ENCODE results near the gene CACNA2D3. TPM values are rescaled to one million over a fixed set of nuclear protein-coding genes. Genes with fewer than 3 reads are reported as not detected.
"Not testable (repeated sequence)": the region's sequence is repeated elsewhere in the genome, so short reads cannot be mapped to it uniquely, and the experiment has no call there.

CACNA2D3 gene
- total and polyA plus RNA-seq, 7 experiments from 2014 or later = 0.27 to 4.1 TPM; not detected in 5

DNA sequence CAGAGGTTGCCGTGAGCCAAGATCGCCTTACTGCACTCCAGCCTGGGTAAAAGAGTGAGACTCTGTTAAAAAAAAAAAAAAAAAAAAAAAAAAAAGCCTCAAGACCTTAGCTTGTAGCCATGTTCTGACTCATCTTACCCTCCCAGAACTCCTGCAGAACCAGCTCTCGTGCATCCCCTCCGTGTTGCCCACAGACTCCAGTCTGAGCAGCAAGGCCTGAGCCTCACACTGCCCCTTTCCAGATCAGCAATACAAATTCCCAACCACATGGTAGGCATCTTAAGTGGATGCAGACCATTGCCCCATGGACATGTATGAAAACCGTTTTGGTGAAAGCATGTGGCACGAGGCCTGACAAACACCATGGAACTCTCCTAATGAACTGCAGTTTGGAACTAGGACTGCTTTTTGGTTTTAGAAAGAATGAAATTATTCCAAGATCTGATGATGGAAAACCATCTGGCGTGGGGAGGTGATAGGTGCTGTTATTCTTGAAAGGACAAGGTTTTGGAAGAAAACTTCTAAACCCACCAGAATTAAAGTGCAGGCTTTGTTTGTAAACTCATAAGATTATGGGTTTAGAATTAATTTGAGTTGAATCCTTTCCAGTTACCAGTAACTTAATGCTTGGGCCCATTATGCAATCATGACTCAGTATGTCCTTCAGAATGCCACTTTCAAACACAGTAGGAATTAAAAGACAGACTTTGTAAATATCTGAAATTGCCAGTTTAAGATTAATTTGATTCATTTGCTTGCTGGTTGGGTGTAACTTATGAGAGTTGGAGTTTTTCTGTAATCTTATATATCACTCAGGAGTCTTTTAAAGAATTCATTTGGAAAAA, 969.3 kb downstream of the CACNA2D3 start:
- CTCF ChIA-PET = no interaction called here
- no peaks in the 10 kb centered on the region for H3K36me3 Mint-ChIP-seq
- DNase-seq (no peak), ATAC-seq (no peak)
- H3K9me3 ChIP-seq (ENCODE audit: control insufficient read depth in 2 of 3, low read length in 3 of 3) = no peaks in the 10 kb centered on the region
- intact Hi-C loops (cut with micrococcal nuclease) = no loop called here
- no peak overlapping the region for H3K27ac ChIP-seq (ENCODE audit: low read depth, low read length)
- H3K4me3 ChIP-seq (ENCODE audit: low read length) = no peak overlapping the region
- H3K36me3 ChIP-seq (ENCODE audit: control insufficient read depth in 2 of 3, insufficient read depth in 3 of 3, low read length in 3 of 3) = no peaks in the 10 kb centered on the region
- peaks cover 0 to 8% (median 0%) of the 10 kb centered on the region in 7 donors for H3K4me1 Mint-ChIP-seq
- H3K27me3 Mint-ChIP-seq = peaks cover 0 to 12% (median 3%) of the 10 kb centered on the region in 5 donors
- H3K27me3 ChIP-seq (ENCODE audit: control insufficient read depth in 2 of 2, insufficient read depth in 2 of 2, low read length in 2 of 2) = no peaks in the 10 kb centered on the region
- no peak overlapping the region for H3K4me3 Mint-ChIP-seq
- peaks cover 0 to 14% (median 7%) of the 10 kb centered on the region in 11 donors for H3K9me3 Mint-ChIP-seq
- POLR2A ChIA-PET = interaction anchor here (0.5 kb wide), 1 partner anchor 12 kb away, joined by 4 read pairs; no protein-coding TSS in a partner anchor
- no peaks in the 10 kb centered on the region for H3K4me1 ChIP-seq (ENCODE audit: control insufficient read depth in 2 of 2, insufficient read depth in 2 of 2, low read length in 2 of 2)
- no peak overlapping the region for H3K27ac Mint-ChIP-seq

DNA sequence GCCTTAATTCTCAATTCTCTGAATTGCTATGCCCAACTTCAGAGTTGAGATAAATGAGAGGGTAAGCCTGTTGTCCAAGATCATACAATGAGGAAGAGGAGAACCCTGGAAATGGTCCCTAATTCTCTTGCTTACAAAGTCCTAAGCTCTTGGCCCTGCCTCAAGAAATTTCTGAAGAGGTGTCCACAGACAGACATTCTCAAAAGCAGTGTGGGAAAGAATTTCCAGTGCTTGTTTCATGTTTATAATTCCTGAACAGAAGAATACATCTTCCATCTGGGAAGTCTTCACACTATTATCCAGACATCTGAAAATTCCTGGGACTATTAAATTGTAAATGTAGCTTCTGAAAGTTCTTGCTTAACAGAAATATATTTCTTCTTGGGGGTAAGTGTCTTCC, 972.3 kb downstream of the CACNA2D3 start:
- Histone ChIP-seq H3K9me3 (ENCODE audit: control insufficient read depth in 2 of 3, low read length in 3 of 3) (no peaks in the 10 kb centered on the region), H3K27ac (ENCODE audit: low read depth, low read length) (no peak overlapping the region), H3K27me3 (ENCODE audit: control insufficient read depth in 2 of 2, insufficient read depth in 2 of 2, low read length in 2 of 2) (no peaks in the 10 kb centered on the region), H3K4me3 (ENCODE audit: low read length) (no peak overlapping the region), H3K4me1 (ENCODE audit: control insufficient read depth in 2 of 2, insufficient read depth in 2 of 2, low read length in 2 of 2) (no peaks in the 10 kb centered on the region), H3K36me3 (ENCODE audit: control insufficient read depth in 2 of 3, insufficient read depth in 3 of 3, low read length in 3 of 3) (no peaks in the 10 kb centered on the region)
- Mint-ChIP-seq H3K27ac (no peak overlapping the region), H3K9me3 (peaks cover 0 to 18% (median 6%) of the 10 kb centered on the region in 11 donors), H3K4me3 (no peak overlapping the region), H3K27me3 (peaks cover 0 to 4% (median 0%) of the 10 kb centered on the region in 5 donors), H3K36me3 (no peaks in the 10 kb centered on the region), H3K4me1 (no peaks in the 10 kb centered on the region)
- DNase-seq (no peak), ATAC-seq (no peak)
- POLR2A ChIA-PET = no interaction called here
- CTCF ChIA-PET = no interaction called here
- intact Hi-C loops (cut with micrococcal nuclease) = no loop called here

DNA sequence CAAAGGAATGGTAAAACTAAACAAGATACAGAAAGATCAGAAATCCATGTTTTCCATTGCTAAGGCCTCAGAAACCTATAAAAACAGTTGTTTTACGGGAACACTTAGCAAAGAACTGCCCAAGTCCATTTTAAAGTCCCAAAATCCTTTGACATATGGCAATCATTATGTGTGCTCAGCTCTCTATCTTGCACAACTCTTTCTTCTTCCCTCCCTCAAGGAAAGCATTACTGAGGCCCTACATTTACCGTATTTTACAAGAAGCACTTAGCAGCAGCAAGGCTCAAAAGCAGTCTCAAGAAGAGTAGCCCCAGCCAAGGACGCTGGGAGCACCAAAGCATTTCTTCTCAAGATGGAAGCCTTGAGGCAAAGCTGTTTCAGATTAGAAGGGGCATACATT, 975.1 kb downstream of the CACNA2D3 start:
- DNase-seq (no peak), ATAC-seq (no peak)
- Mint-ChIP-seq H3K27ac (no peak overlapping the region), H3K27me3 (peaks cover 0 to 4% (median 0%) of the 10 kb centered on the region in 5 donors), H3K4me1 (no peaks in the 10 kb centered on the region), H3K9me3 (peaks cover 0 to 23% (median 7%) of the 10 kb centered on the region in 11 donors), H3K4me3 (no peak overlapping the region), H3K36me3 (no peaks in the 10 kb centered on the region)
- intact Hi-C loops (cut with micrococcal nuclease) = no loop called here
- Histone ChIP-seq H3K4me3 (ENCODE audit: low read length) (no peak overlapping the region), H3K36me3 (ENCODE audit: control insufficient read depth in 2 of 3, insufficient read depth in 3 of 3, low read length in 3 of 3) (no peaks in the 10 kb centered on the region), H3K4me1 (ENCODE audit: control insufficient read depth in 2 of 2, insufficient read depth in 2 of 2, low read length in 2 of 2) (no peaks in the 10 kb centered on the region), H3K9me3 (ENCODE audit: control insufficient read depth in 2 of 3, low read length in 3 of 3) (no peaks in the 10 kb centered on the region), H3K27me3 (ENCODE audit: control insufficient read depth in 2 of 2, insufficient read depth in 2 of 2, low read length in 2 of 2) (no peaks in the 10 kb centered on the region), H3K27ac (ENCODE audit: low read depth, low read length) (no peak overlapping the region)
- ChIA-PET CTCF (no interaction called here), POLR2A (no interaction called here)

DNA sequence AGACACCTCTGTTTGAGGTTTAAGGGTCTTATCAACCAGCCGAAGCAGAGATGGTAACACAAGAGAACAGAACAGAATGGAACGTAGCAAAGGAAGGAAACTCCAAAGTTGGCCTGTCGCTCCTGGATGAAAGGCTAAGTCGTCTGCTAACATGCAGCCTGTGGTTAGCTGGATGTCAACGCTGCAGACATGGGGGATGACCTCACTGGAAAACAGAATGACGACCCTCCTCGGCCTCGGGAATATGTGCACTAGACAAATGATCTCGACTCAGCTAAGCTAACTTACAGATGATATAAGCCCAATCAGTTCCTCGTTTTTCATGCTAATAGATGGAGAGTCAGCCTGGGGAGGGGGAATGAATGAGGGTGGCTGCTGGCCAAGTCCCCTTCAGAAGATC, 983.3 kb downstream of the CACNA2D3 start:
- intact Hi-C loops (cut with micrococcal nuclease) = no loop called here
- no peaks in the 10 kb centered on the region for H3K36me3 ChIP-seq (ENCODE audit: control insufficient read depth in 2 of 3, insufficient read depth in 3 of 3, low read length in 3 of 3)
- H3K9me3 Mint-ChIP-seq = peaks cover 0 to 11% (median 6%) of the 10 kb centered on the region in 11 donors
- H3K27ac Mint-ChIP-seq = no peak overlapping the region
- H3K27ac ChIP-seq (ENCODE audit: low read depth, low read length) = no peak overlapping the region
- no peaks in the 10 kb centered on the region for H3K4me1 Mint-ChIP-seq
- ATAC-seq = no peak
- ChIA-PET POLR2A (no interaction called here), CTCF (no interaction called here)
- peaks cover 0 to 4% (median 0%) of the 10 kb centered on the region in 5 donors for H3K27me3 Mint-ChIP-seq
- no peak overlapping the region for H3K4me3 Mint-ChIP-seq
- H3K9me3 ChIP-seq (ENCODE audit: control insufficient read depth in 2 of 3, low read length in 3 of 3) = no peaks in the 10 kb centered on the region
- DNase-seq = no peak
- H3K36me3 Mint-ChIP-seq = no peaks in the 10 kb centered on the region
- H3K4me1 ChIP-seq (ENCODE audit: control insufficient read depth in 2 of 2, insufficient read depth in 2 of 2, low read length in 2 of 2) = no peaks in the 10 kb centered on the region
- H3K27me3 ChIP-seq (ENCODE audit: control insufficient read depth in 2 of 2, insufficient read depth in 2 of 2, low read length in 2 of 2) = no peaks in the 10 kb centered on the region
- H3K4me3 ChIP-seq (ENCODE audit: low read length) = no peak overlapping the region

DNA sequence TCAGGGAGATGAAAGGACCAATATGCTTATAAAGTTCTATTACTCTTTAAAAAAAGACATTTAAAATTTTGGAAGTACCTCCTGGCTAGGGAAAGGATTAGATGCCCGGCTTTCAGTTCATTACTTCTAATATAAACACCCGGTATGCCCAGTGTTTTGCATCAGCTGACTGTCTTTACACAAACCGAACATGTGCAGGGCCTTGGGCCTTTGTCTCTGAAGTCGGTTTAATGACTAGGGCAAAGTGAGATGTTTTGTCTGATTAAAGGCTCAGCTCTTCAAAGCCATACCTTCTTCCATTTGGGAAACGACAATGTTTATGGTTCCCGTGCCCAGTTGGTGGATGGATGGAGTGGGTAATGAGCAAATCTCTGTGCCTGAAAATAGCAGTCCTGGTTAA, 984.8 kb downstream of the CACNA2D3 start:
- Histone ChIP-seq H3K9me3 (ENCODE audit: control insufficient read depth in 2 of 3, low read length in 3 of 3) (no peaks in the 10 kb centered on the region), H3K4me3 (ENCODE audit: low read length) (no peak overlapping the region), H3K27ac (ENCODE audit: low read depth, low read length) (no peak overlapping the region), H3K4me1 (ENCODE audit: control insufficient read depth in 2 of 2, insufficient read depth in 2 of 2, low read length in 2 of 2) (no peaks in the 10 kb centered on the region), H3K27me3 (ENCODE audit: control insufficient read depth in 2 of 2, insufficient read depth in 2 of 2, low read length in 2 of 2) (no peaks in the 10 kb centered on the region), H3K36me3 (ENCODE audit: control insufficient read depth in 2 of 3, insufficient read depth in 3 of 3, low read length in 3 of 3) (no peaks in the 10 kb centered on the region)
- no peak overlapping the region for H3K4me3 Mint-ChIP-seq
- ATAC-seq (no peak), DNase-seq (no peak)
- peaks cover 0 to 11% (median 3%) of the 10 kb centered on the region in 11 donors for H3K9me3 Mint-ChIP-seq
- no peak overlapping the region for H3K27ac Mint-ChIP-seq
- H3K36me3 Mint-ChIP-seq = no peaks in the 10 kb centered on the region
- H3K4me1 Mint-ChIP-seq = no peaks in the 10 kb centered on the region
- POLR2A ChIA-PET = no interaction called here
- CTCF ChIA-PET = no interaction called here
- H3K27me3 Mint-ChIP-seq = peaks cover 0 to 4% (median 0%) of the 10 kb centered on the region in 5 donors
- intact Hi-C loops (cut with micrococcal nuclease) = no loop called here

DNA sequence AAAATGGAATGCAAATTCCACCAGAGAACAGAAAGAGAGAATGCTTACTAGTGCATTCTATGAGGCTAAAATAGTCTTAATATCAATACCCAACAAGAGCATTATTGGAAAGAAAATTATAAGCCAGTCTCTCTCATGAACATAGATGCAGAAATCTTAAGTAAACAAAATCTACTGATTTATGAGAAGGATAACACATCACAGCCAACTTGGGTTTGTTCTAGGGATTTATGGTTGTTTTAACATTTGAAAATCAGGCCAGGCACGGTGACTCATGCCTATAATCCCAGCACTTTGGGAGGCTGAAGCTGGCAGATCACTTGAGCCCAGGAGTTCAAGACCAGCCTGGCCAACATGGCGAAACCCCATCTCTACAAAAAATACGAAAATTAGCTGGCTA, 989.6 kb downstream of the CACNA2D3 start:
- H3K4me3 Mint-ChIP-seq; H3K36me3 Mint-ChIP-seq; CTCF ChIA-PET; H3K4me3 ChIP-seq (ENCODE audit: low read length); POLR2A ChIA-PET; DNase-seq; H3K27ac ChIP-seq (ENCODE audit: low read depth, low read length); H3K27me3 Mint-ChIP-seq; H3K4me1 Mint-ChIP-seq; H3K9me3 ChIP-seq (ENCODE audit: control insufficient read depth in 2 of 3, low read length in 3 of 3); ATAC-seq; intact Hi-C loops (cut with micrococcal nuclease); H3K27me3 ChIP-seq (ENCODE audit: control insufficient read depth in 2 of 2, insufficient read depth in 2 of 2, low read length in 2 of 2); H3K4me1 ChIP-seq (ENCODE audit: control insufficient read depth in 2 of 2, insufficient read depth in 2 of 2, low read length in 2 of 2); H3K36me3 ChIP-seq (ENCODE audit: control insufficient read depth in 2 of 3, insufficient read depth in 3 of 3, low read length in 3 of 3); H3K27ac Mint-ChIP-seq: not testable (repeated sequence)
- peaks cover 2 to 25% (median 4%) of the 10 kb centered on the region in 11 donors for H3K9me3 Mint-ChIP-seq

DNA sequence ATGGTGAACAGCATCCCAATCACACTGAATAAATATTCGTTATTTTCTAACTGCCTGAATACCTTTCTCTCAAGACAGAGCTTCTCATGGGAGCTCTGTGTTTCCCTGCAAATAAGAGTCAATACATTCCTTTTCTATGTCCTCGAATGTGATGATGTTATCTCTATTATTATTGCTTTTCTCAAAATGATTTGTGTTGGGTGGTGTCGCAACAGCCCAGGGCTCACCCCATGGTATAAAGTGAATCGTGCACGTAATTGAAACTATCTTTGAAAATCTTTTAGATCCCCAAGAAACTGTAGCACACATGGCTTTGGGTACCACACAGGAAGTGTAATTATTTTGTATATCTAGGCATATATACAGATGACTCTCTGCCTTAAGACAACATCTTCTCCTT, 996.1 kb downstream of the CACNA2D3 start:
- intact Hi-C loops (cut with micrococcal nuclease) = no loop called here
- H3K4me1 Mint-ChIP-seq = no peaks in the 10 kb centered on the region
- H3K27ac ChIP-seq (ENCODE audit: low read depth, low read length) = no peak overlapping the region
- no peak overlapping the region for H3K4me3 ChIP-seq (ENCODE audit: low read length)
- ATAC-seq = no peak
- peaks cover 0 to 12% (median 2%) of the 10 kb centered on the region in 11 donors for H3K9me3 Mint-ChIP-seq
- H3K36me3 Mint-ChIP-seq = no peaks in the 10 kb centered on the region
- no peak for DNase-seq
- H3K9me3 ChIP-seq (ENCODE audit: control insufficient read depth in 2 of 3, low read length in 3 of 3) = no peaks in the 10 kb centered on the region
- H3K4me3 Mint-ChIP-seq = no peak overlapping the region
- no peaks in the 10 kb centered on the region for H3K4me1 ChIP-seq (ENCODE audit: control insufficient read depth in 2 of 2, insufficient read depth in 2 of 2, low read length in 2 of 2)
- CTCF ChIA-PET = no interaction called here
- no peaks in the 10 kb centered on the region for H3K36me3 ChIP-seq (ENCODE audit: control insufficient read depth in 2 of 3, insufficient read depth in 3 of 3, low read length in 3 of 3)
- H3K27me3 ChIP-seq (ENCODE audit: control insufficient read depth in 2 of 2, insufficient read depth in 2 of 2, low read length in 2 of 2) = no peaks in the 10 kb centered on the region
- POLR2A ChIA-PET = no interaction called here
- H3K27me3 Mint-ChIP-seq = no peaks in the 10 kb centered on the region
- H3K27ac Mint-ChIP-seq = no peak overlapping the region
